Measurements from ENCODE around the gene MOBP.
"Not testable (repeated sequence)": the region's sequence is repeated elsewhere in the genome, so short reads cannot be mapped to it uniquely, and the experiment has no call there.

Gene MOBP

GRCh38 chr3:39467394-39468107 lies at the start of gene MOBP:
Gene MOBP (plus strand): TSS chr3:39467680. CDS start chr3:39502070, 34,390 bp downstream.
- Histone ChIP-seq H3K4me3 (no peak within 1 kb of the TSS), H3K27ac (no peak within 1 kb of the TSS)

GRCh38 chr3:39418556-39419225 lies 48.8 kb upstream of the MOBP start:
- H3K27ac ChIP-seq, H3K4me3 ChIP-seq: not testable (repeated sequence)

- H3K4me3 ChIP-seq = no peak overlapping the region
- no peak overlapping the region for H3K27ac ChIP-seq
These were observed 47.7 kb upstream of the MOBP start for GRCh38 chr3:39419742-39420315.

GRCh38 chr3:39420543-39420942 lies 46.9 kb upstream of the MOBP start:
- no peak overlapping the region for H3K27ac ChIP-seq

GRCh38 chr3:39423436-39423970 lies 44.0 kb upstream of the MOBP start:
- H3K27ac ChIP-seq = no peak overlapping the region
- H3K4me3 ChIP-seq = no peak overlapping the region

More at GRCh38 chr3:39420543-39420942, 46.9 kb upstream of the MOBP start:
- H3K4me3 ChIP-seq = no peak overlapping the region

GRCh38 chr3:39426312-39426711 lies 41.2 kb upstream of the MOBP start:
- H3K4me3 ChIP-seq = no peak overlapping the region
- H3K27ac ChIP-seq = no peak overlapping the region

- no peak overlapping the region for H3K4me3 ChIP-seq
- H3K27ac ChIP-seq = no peak overlapping the region
These were observed 40.0 kb upstream of the MOBP start for GRCh38 chr3:39427506-39427905.

GRCh38 chr3:39428745-39429201 lies 38.7 kb upstream of the MOBP start:
- H3K4me3 ChIP-seq = no peak overlapping the region

GRCh38 chr3:39429466-39429865 lies 38.0 kb upstream of the MOBP start:
- Histone ChIP-seq H3K4me3 (no peak overlapping the region), H3K27ac (no peak overlapping the region)

More at GRCh38 chr3:39428745-39429201, 38.7 kb upstream of the MOBP start:
- H3K27ac ChIP-seq = peak overlapping the region in 1 of 21 experiments; percentile 43

- Histone ChIP-seq H3K27ac (no peak overlapping the region), H3K4me3 (no peak overlapping the region)
These were observed 35.1 kb upstream of the MOBP start for GRCh38 chr3:39432342-39432741.

- Histone ChIP-seq H3K27ac (peak overlapping the region in 3 of 21 experiments; percentile 25 to 43 (median 25)), H3K4me3 (no peak overlapping the region)
These were observed 33.8 kb upstream of the MOBP start for GRCh38 chr3:39433642-39434041.

- Histone ChIP-seq H3K4me3 (no peak overlapping the region), H3K27ac (no peak overlapping the region)
These were observed 32.9 kb upstream of the MOBP start for GRCh38 chr3:39434574-39434973.

- Histone ChIP-seq H3K4me3 (no peak overlapping the region), H3K27ac (no peak overlapping the region)
These were observed 32.3 kb upstream of the MOBP start for GRCh38 chr3:39435006-39435748.

GRCh38 chr3:39438880-39439279 lies 28.6 kb upstream of the MOBP start:
- no peak overlapping the region for H3K27ac ChIP-seq
- no peak overlapping the region for H3K4me3 ChIP-seq

- Histone ChIP-seq H3K27ac (no peak overlapping the region), H3K4me3 (no peak overlapping the region)
These were observed 27.2 kb upstream of the MOBP start for GRCh38 chr3:39440316-39440715.

- Histone ChIP-seq H3K4me3 (no peak overlapping the region), H3K27ac (no peak overlapping the region)
These were observed 23.9 kb upstream of the MOBP start for GRCh38 chr3:39443530-39443929.

- Histone ChIP-seq H3K27ac (no peak overlapping the region), H3K4me3 (no peak overlapping the region)
These were observed 21.6 kb upstream of the MOBP start for GRCh38 chr3:39445927-39446326.

GRCh38 chr3:39446444-39446843 lies 21.0 kb upstream of the MOBP start:
- H3K27ac ChIP-seq = no peak overlapping the region
- no peak overlapping the region for H3K4me3 ChIP-seq

- no peak overlapping the region for H3K27ac ChIP-seq
- no peak overlapping the region for H3K4me3 ChIP-seq
These were observed 19.6 kb upstream of the MOBP start for GRCh38 chr3:39447637-39448483.

Measured in skin epidermis (tissue), 12 donors.